ENCODE measurements around the gene MYRIP.
"Not testable (repeated sequence)": the region's sequence is repeated elsewhere in the genome, so short reads cannot be mapped to it uniquely, and the experiment has no call there.

Gene MYRIP

GRCh38 chr3:39809181-39809994 is at the start of gene MYRIP:
Gene MYRIP (plus strand): TSS chr3:39809609. CDS start chr3:39900817, 91,208 bp downstream.
- no peak for DNase-seq

GRCh38 chr3:39760325-39760724 is 49.1 kb upstream of the MYRIP start:
- DNase-seq, result no peak

GRCh38 chr3:39762537-39763070 is 46.8 kb upstream of the MYRIP start:
- DNase-seq, result no peak

- no peak for DNase-seq
Observed at GRCh38 chr3:39763390-39763789, 46.0 kb upstream of the MYRIP start.

GRCh38 chr3:39765575-39765974 is 43.8 kb upstream of the MYRIP start:
- DNase-seq, result no peak

GRCh38 chr3:39766433-39766832 is 43.0 kb upstream of the MYRIP start:
- no peak for DNase-seq

GRCh38 chr3:39766909-39767308 is 42.5 kb upstream of the MYRIP start:
- not testable (repeated sequence) for DNase-seq

- DNase-seq, result not testable (repeated sequence)
Observed at GRCh38 chr3:39778168-39778567, 31.2 kb upstream of the MYRIP start.

GRCh38 chr3:39779511-39780230 is 29.7 kb upstream of the MYRIP start:
- no peak for DNase-seq

- no peak for DNase-seq
Observed at GRCh38 chr3:39780352-39780751, 29.1 kb upstream of the MYRIP start.

GRCh38 chr3:39781025-39781424 is 28.4 kb upstream of the MYRIP start:
- DNase-seq, result no peak

GRCh38 chr3:39781632-39782031 is 27.8 kb upstream of the MYRIP start:
- DNase-seq, result no peak

- no peak for DNase-seq
Observed at GRCh38 chr3:39783680-39784079, 25.7 kb upstream of the MYRIP start.

- no peak for DNase-seq
Observed at GRCh38 chr3:39784922-39785321, 24.5 kb upstream of the MYRIP start.

- no peak for DNase-seq
Observed at GRCh38 chr3:39788128-39788883, 21.1 kb upstream of the MYRIP start.

- DNase-seq, result no peak
Observed at GRCh38 chr3:39791603-39792002, 17.8 kb upstream of the MYRIP start.

- no peak for DNase-seq
Observed at GRCh38 chr3:39794880-39795279, 14.5 kb upstream of the MYRIP start.

- no peak for DNase-seq
Observed at GRCh38 chr3:39801216-39801615, 8.2 kb upstream of the MYRIP start.

- not testable (repeated sequence) for DNase-seq
Observed at GRCh38 chr3:39802486-39802885, 6.9 kb upstream of the MYRIP start.

GRCh38 chr3:39803956-39804355 is 5.5 kb upstream of the MYRIP start:
- DNase-seq, result no peak

GRCh38 chr3:39804951-39805350 is 4.5 kb upstream of the MYRIP start:
- no peak for DNase-seq

- DNase-seq, result no peak
Observed at GRCh38 chr3:39805650-39806049, 3.8 kb upstream of the MYRIP start.

- no peak for DNase-seq
Observed at GRCh38 chr3:39806820-39807219, 2.6 kb upstream of the MYRIP start.

All from NCI-H1436 treated with DMSO at 0.1 percent for 48 hours (cell line).